BE2C (cell line): ENCODE results near the gene PAX1.

Source experiments
- DNase-seq: peaks from one replicate; pipeline ENCODE4 v3.0.0-alpha.2; 2020
- H3K27me3 ChIP-seq: fragments of 250-450 bp; sonication (Bioruptor Pico); 2 replicates; pipeline ENCODE4 v1.5.1; 2020; ENCODE audit warnings: mild to moderate bottlenecking
- H3K36me3 ChIP-seq: fragments of 250-450 bp; sonication (Bioruptor Pico); 2 replicates; pipeline ENCODE4 v1.5.1; 2020; ENCODE audit warnings: mild to moderate bottlenecking
- H3K4me1 ChIP-seq: fragments of 250-450 bp; sonication (Bioruptor Pico); 2 replicates; pipeline ENCODE4 v1.5.1; 2020
- H3K4me3 ChIP-seq: 2 replicates; pipeline ENCODE4 v1.5.1; 2011; ENCODE audit warnings: low read depth, low read length
- H3K9me3 ChIP-seq: fragments of 250-450 bp; sonication (Bioruptor Pico); 2 replicates; pipeline ENCODE4 v1.5.1; 2020
- TF ChIP-seq, protein P1 (sequence below): IDR thresholded peaks from 2 replicates; pipeline ENCODE4 v1.5.1; 2012; ENCODE audit warnings: mild to moderate bottlenecking, low read depth, low read length

Gene PAX1

GRCh38 chr20:21739161-21739560, 33.7 kb downstream of the PAX1 start:
- no peak for DNase-seq
- H3K27me3 ChIP-seq: no peaks in the 10 kb centered on the region
- TF ChIP-seq, protein P1, sequence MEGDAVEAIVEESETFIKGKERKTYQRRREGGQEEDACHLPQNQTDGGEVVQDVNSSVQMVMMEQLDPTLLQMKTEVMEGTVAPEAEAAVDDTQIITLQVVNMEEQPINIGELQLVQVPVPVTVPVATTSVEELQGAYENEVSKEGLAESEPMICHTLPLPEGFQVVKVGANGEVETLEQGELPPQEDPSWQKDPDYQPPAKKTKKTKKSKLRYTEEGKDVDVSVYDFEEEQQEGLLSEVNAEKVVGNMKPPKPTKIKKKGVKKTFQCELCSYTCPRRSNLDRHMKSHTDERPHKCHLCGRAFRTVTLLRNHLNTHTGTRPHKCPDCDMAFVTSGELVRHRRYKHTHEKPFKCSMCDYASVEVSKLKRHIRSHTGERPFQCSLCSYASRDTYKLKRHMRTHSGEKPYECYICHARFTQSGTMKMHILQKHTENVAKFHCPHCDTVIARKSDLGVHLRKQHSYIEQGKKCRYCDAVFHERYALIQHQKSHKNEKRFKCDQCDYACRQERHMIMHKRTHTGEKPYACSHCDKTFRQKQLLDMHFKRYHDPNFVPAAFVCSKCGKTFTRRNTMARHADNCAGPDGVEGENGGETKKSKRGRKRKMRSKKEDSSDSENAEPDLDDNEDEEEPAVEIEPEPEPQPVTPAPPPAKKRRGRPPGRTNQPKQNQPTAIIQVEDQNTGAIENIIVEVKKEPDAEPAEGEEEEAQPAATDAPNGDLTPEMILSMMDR: no peak
- H3K4me3 ChIP-seq: no peak overlapping the region
- no peaks in the 10 kb centered on the region for H3K4me1 ChIP-seq
- H3K9me3 ChIP-seq: no peaks in the 10 kb centered on the region
- no peaks in the 10 kb centered on the region for H3K36me3 ChIP-seq

- TF ChIP-seq, protein P1: no peak
- no peaks in the 10 kb centered on the region for H3K27me3 ChIP-seq
- no peak overlapping the region for H3K4me3 ChIP-seq
- H3K36me3 ChIP-seq: no peaks in the 10 kb centered on the region
- DNase-seq: no peak
- H3K9me3 ChIP-seq: no peaks in the 10 kb centered on the region
- no peaks in the 10 kb centered on the region for H3K4me1 ChIP-seq
Observed at GRCh38 chr20:21739682-21740081, 34.2 kb downstream of the PAX1 start.

GRCh38 chr20:21741266-21741665, 35.8 kb downstream of the PAX1 start:
- no peak overlapping the region for H3K4me3 ChIP-seq
- DNase-seq: no peak
- no peaks in the 10 kb centered on the region for H3K36me3 ChIP-seq
- H3K27me3 ChIP-seq: no peaks in the 10 kb centered on the region
- no peaks in the 10 kb centered on the region for H3K4me1 ChIP-seq
- TF ChIP-seq, protein P1: no peak
- no peaks in the 10 kb centered on the region for H3K9me3 ChIP-seq

GRCh38 chr20:21762646-21763045, 57.2 kb downstream of the PAX1 start:
- H3K27me3 ChIP-seq: no peaks in the 10 kb centered on the region
- no peaks in the 10 kb centered on the region for H3K36me3 ChIP-seq
- TF ChIP-seq, protein P1: no peak
- H3K4me1 ChIP-seq: no peaks in the 10 kb centered on the region
- H3K4me3 ChIP-seq: no peak overlapping the region
- no peak for DNase-seq
- H3K9me3 ChIP-seq: no peaks in the 10 kb centered on the region

GRCh38 chr20:21767200-21767738, 61.8 kb downstream of the PAX1 start:
- H3K36me3 ChIP-seq: no peaks in the 10 kb centered on the region
- no peak for DNase-seq
- no peaks in the 10 kb centered on the region for H3K27me3 ChIP-seq
- no peaks in the 10 kb centered on the region for H3K4me1 ChIP-seq
- H3K4me3 ChIP-seq: no peak overlapping the region
- TF ChIP-seq, protein P1: no peak
- H3K9me3 ChIP-seq: no peaks in the 10 kb centered on the region

- Histone ChIP-seq H3K4me1 (no peaks in the 10 kb centered on the region), H3K27me3 (no peaks in the 10 kb centered on the region), H3K4me3 (no peak overlapping the region), H3K9me3 (no peaks in the 10 kb centered on the region), H3K36me3 (no peaks in the 10 kb centered on the region)
- DNase-seq: no peak
- TF ChIP-seq, protein P1: no peak
Observed at GRCh38 chr20:21767739-21768223, 62.3 kb downstream of the PAX1 start.
